Endometrium (tissue), 2 donors: ENCODE measurements around the gene RAD51D.
"Not testable (repeated sequence)": the region's sequence is repeated elsewhere in the genome, so short reads cannot be mapped to it uniquely, and the experiment has no call there.

Experiments used
- FAIRE-seq: peaks from 2 replicates; lab custom pipeline; 2012; peaks lifted over from hg19 to GRCh38; lab: Jason Lieb, UNC
- donor health status: control.
- donor health status: control.

RAD51D gene

DNA sequence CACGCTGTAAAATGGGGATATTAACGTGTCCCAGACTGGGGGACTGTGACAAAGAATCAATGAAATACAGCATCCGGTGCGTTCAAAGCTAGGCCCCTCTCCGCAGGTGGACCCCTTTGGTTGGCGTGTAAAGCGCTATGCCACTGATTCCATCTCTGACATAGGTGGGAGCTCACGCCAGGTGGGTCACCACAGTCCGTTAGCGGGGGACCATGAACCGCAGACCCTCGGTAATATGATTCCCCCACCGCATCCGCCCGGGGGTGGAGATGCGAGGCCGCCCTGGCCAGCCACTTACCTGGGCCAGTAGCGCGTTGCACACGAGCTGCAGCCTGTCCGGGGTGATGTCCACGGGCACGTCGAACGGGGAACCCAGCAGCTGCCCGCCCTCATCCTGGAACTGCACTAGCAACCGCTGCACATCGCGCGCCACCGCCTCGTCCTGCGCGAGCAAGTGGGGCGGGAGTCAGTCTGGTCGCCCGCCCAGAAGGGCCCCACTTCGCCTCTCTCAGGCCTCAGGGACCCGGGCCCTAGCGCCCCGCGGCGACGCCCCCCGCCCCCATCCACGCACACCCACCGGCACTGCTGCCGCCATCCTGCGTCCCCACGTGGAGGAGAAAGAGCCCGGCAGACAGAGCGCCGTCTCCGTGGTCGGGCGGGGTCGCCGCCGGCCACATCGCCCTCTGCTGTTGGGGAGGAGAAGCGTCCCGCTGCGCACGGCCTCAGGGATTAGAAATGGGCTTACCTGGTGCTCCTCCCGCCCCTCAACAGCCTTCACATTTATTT, 22.2 kb upstream of the RAD51D start, which contains the start of gene NLE1:
TSS of gene NLE1 (minus strand) at position 623 of the 786 bp plus-strand sequence. CDS start at position 595, 28 bp downstream.
- no peak for FAIRE-seq

DNA sequence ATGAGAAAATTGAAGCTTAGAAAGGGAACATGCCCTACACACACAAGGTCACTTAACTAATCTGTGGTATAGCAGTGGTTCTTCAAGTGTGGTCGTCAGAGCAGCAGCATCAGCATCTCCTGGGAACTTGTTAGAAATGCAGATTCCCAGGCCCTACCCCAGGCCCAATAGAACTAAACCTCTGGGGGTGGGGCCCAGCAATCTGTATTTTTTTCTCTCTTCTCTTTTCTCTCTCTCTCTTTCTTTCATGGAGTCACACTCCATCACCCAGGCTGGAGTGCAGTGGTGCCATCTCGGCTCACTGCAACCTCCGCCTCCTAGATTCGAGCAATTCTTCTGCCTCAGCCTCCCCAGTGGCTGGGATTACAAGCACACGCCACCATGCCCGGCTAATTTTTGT, 18.6 kb upstream of the RAD51D start:
- no peak for FAIRE-seq

DNA sequence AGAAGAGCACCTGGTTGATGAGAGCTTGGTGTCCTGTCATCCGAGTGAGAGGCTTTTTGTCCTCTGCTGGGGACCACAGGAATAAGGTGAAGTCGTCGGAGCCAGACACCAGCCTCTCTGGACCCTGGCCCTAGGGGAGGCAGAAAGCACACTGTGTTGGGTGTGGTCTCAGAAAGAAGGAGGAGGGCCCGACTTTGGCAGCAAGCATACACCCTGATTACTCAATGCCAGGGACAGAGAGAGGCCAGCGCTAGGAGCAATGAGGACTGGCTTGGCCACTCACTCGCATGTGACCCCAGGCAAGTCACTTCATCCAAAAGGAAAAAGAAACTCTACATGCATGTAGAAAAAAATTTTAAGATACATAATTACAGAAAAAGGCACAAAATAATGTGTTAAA, 15.7 kb upstream of the RAD51D start:
- no peak for FAIRE-seq

DNA sequence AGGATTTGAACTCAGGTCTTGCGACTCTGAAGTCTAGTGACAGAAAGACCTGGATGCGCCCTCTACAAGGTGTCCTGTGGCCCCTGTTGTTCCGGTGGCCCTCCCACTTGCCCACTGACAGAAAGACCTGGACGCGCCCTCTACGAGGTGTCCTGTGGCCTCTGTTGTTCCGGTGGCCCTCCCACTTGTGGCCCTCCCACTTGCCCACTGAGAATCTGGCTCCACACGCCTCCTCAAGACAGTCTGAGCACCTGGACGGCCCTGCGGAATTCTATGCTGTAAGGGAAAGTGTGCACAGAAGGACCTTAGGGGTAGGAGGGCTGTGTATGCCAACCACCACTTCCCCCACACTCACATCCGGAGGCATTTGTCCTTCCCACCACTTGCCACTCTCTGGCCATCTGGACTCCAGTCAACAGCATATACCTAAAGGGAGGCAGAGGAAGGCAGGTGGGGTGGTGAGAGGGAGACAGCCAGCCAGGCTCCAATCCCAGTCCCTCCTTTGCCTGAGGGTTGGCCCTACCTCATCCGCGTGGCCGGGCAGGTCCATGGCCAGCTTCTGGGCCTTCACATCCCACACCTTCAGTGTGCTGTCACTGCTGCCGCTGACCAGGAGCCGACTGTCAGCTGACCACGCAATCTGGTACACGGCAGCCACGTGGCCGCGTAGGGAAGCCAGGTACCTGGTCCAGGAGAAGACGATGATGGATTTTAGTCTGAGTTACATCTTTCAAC, 13.3 kb upstream of the RAD51D start:
- FAIRE-seq = no peak

DNA sequence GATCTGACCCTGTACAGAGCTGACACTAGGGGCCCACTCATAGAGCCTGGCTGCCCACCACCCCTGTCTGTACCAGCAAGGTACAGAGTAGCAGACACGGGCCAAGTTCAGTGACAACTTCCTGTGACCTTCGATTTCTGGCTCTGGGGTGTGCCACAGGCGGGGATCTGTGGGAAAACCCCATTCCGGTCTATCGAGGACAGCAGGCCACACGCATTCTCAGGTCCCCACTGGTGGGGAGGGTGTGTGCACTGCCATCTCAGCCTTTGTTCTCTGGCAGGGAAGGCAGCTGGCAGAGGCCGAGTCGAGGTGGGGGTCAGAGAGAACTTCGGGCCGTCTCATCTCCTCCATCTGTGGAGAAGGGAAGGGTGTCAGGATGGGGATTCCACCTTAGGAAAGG, 12.4 kb upstream of the RAD51D start:
- no peak for FAIRE-seq

DNA sequence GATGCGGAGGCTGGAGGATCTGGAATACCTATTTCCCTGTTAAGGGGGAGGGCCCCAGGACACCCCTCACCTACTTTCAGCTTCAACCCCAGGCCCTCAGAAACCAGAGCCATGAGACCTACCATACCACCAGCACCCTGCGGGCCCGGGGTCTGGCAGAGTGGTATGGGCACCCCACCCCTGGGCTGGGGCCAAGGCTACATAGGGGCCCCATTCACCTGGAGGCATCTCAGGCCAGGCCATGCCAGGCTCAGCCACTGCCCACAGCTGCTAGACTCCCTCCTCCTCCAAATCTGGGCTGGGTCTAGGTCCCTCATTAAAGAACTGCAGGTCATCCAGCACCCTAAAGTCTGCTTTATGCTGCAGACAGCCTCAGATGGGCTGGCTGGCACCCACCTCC, 10.7 kb upstream of the RAD51D start:
- no peak for FAIRE-seq

DNA sequence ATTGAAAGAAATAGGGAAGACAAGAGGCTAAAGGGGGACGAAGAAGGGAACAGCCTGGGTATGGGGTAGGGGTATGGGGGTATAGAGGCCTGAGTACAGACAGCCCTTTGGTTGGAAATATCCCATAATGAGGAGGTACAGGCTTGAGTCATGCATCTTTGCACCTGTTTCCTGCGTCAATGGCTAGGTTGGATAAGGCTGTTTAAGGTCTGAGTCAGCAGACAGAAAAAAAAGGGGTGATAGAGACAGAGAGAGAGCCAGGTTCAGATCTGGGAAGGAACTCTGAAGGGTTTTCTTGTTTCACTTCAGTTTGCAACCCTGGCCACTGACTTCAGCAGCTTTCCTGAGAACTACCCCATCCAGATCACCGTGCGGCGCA, 10.3 kb upstream of the RAD51D start:
- no peak for FAIRE-seq

DNA sequence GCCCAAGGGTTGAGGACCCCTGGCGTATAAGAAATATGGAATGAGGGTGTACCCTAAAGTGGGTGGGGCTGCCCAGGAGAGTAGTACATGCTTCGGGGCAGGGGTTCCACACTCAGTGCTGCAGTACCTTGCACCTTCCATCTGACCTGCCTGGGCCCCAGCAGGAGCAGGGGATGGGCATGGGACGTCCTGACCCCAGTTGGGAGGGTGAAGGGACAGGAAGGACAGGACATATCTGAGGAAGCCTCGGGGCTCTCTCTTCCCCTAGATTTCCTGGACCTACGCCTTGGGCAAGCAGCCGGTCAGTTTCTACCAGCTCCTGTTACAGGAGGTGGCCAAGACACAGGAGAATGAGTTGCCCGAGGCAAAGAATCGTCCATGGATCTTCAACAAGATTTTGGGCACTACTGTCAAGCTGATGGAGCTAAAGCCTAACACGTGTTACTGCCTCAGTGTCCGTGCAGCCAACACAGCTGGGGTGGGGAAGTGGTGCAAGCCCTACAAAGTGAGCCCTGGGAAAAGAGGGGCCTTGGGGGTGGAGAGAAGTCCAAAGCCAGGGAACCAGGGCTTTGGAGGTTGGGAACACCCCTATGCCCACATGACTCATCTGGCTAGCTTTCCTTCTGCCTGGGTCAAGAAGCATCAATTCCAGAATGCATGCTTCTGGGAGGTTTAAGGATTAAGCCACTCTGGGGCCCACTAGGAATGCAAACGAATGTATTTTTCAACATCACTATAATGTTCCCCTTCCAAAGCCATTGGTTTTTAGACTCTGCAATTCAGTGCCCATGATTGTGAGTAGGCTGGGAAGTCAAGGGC, 9.7 kb upstream of the RAD51D start:
- no peak for FAIRE-seq

DNA sequence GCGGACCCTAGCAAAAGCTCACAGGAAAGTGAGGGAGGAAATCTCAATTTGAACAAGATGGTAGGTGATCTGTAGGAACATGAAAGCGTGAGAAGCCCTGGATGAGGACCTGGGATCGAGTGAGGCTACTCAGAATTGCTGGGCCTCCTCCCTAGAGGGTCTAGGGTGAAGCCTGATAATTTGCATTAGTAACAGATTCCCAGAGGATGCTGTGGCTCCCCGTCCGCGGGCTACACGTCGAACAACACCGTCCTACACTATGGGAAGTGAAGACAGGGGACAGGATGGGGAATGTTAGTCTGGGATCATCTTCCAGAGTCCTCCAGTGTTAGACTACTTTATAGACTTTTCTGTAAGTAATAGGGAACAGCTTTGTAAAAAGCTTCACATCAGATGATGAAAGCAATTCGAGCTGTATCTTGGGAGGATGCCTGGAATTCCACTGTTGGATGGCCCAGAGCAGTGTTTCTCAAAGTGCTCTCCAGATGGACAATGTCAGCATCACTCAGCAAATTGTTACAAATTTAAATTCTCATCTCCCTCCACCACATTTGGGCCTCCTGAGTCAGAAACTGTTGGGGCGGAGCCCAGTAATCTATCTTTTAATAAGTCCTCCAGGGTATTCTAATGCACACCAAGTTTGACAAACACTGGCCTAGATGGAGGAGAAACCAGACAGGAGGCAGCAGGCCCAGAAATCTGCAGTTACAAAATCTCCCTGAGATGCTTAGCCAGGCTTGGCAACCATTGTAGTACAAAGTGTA, 8.3 kb upstream of the RAD51D start:
- no peak for FAIRE-seq

DNA sequence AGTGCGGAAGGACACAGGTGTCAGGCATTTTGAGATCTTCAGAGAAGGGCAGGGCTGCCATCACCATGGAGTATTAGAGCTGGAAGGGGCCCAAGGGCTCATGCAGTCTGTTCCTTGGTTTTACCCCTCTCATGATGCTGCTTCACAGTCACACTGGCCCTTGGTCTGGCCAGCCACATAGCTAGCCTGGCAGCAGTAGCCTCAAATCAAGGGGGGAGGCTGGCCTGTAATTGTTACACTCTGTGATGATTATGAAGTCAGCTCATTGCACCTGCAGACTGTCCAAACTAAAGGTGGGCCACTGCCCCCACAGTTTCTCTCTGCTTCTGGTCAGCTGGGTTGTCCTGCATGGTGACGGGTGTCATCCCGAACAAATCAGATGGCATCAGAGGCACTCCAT, 1.7 kb upstream of the RAD51D start, which contains the start of gene FNDC8:
TSS of gene FNDC8 (plus strand) at position 301 of the 400 bp plus-strand sequence. CDS start at position 380, 79 bp downstream.
- FAIRE-seq = no peak

DNA sequence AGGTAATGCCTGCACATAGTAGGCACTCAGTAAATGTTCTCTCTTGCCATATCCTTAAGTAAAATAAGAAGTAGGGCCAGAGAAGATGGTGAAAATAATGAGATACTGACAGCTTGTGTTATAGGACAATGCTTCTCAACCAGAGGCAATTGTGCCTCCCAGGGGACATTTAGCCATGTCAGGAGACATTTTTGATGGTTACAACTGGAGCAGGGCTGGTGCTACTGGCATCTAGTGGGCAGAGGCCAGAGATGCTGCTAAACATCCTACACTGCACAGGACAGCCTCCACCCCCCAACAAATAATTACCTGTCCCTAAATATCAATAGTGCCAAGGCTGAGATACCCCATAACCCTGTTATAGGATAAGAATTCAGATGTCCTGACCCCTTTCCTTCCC, 1.7 kb downstream of the RAD51D start:
- FAIRE-seq = no peak

DNA sequence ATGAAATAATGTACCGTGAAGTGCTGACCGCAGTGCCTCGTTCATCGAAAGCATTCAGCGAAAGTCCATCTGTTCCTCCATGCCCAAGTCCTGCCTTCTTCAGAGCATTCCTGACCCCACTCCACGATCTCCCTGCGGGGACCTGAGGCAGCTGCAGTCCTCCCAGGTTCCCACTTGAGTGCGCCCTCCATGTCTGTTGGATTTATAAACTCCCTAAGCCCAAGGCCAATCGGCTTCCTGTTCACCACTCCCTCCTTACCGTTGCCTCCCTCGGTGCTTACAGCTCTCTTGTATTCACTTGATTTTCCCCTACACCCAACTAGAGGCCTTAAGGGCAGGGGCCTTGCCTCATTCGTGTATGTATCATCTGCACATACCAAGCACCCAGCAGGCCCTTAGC, 2.8 kb downstream of the RAD51D start:
- no peak for FAIRE-seq

DNA sequence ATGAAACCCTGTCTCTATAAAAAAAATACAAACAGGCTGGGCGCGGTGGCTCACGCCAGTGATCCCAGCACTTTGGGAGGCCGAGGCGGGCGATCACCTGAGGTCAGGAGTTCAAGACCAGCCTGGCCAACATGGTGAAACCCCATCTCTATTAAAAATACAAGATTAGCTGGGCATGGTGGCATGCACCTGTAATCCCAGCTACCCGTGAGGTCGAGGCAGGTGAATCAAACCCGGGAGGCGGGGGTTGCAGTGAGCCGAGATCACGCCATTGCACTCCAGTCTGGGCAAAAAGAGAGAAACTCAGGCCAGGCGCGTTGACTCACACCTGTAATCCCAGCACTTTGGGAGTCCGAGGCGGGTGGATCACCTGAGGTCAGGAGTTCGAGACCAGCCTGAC, 8.9 kb downstream of the RAD51D start:
- not testable (repeated sequence) for FAIRE-seq

DNA sequence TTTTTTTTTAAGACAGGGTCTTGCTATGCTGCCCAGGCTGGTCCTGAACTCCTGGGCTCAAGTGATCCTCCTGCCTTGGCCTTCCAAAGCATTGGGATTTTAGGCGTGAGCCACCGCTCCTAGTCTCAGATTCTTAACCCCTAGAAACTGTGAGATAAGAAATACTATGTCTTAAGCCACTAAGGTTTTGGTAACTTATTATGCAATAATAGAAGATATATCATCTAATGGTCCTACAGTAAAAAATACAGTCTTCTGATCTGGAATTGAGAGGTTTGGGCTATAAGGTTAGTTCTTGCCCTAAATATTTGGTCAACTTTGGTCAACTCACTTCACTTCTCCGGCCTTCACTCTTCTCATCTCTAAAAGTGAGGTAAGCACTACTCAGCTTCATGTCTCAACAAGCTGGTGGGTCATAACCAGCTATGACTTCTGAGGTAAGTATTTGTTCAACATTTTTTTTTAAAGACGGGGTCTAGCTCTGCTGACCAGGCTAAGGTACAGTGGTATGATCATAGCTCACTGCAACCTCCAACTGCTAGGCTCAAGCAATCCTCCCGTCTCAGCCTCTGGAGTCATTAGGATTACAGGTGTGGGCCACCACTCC, 14.7 kb downstream of the RAD51D start:
- no peak for FAIRE-seq

DNA sequence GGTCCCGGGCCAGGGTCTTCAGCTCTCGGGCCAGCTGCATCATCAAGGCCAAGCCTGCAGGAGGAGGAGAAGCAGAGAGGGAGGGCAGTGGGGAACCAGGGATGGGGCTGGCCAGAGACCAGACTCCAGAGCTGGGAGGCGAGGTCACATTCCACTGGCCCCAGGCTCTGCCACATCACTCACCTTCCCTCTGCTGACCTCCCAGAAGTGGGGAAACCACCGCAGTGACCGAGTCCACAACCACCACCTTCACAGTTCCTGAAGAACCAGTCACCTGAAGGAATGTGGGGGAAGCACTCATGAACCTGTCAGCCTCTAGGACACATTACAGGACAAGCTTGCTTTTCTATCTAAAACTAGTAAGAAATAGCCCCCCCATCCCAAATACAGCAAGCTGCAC, 16.4 kb downstream of the RAD51D start:
- no peak for FAIRE-seq

DNA sequence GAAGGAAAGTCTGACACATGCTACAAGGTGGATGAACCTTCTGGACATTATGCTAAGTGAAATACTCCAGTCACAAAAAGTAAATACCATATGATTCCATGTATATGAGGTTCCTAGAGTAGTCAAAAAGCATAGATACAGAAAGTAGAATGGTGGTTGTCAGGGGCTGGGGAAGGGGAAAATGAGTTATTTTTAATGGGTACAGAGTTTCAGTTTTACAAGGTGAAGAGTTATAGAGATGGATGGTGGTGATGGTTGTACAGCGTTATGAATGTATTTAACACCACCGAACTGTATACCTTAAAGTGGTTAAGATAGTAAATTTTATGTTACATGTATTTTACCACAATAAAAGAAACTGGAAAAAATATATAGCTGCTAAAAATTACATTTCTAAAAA, 17.9 kb downstream of the RAD51D start:
- no peak for FAIRE-seq

DNA sequence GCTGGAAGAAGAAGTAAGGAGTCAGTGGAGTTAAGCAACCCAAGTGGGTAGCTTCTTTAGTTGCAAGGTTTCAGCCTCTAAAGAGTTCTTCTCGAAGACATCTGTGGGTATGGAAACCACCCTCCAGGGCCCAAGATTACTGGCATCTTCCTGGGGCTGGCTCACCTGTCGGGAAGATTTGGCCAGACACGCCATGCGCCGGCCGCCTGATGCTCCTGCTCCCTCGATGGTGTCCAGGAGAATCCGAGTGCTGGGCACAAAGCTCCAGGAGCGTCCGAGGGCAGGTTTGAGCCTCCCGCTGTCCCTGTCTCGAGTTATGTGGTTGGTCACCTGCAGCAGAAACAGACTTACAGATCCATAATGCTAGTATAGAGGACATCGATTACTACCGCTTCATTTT, 18.6 kb downstream of the RAD51D start:
- no peak for FAIRE-seq

DNA sequence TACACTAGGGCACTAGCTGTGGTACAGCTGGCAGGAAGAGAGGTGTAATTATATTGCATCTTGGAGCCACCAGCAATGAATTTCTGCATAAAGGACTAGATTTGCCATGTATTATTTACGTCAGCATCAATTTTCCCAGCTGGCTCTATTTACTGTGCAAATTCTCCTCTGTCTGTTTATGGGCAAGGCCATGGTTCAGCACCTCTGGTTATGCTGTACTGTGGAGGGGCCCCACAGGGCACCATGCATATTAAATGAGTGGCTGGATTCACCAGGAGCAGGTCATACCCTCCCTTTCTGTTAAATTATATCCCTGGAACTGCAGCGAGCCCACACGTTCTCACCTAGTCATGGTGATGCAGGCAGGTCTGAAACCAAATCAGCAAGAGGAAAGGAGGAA, 19.8 kb downstream of the RAD51D start:
- no peak for FAIRE-seq

DNA sequence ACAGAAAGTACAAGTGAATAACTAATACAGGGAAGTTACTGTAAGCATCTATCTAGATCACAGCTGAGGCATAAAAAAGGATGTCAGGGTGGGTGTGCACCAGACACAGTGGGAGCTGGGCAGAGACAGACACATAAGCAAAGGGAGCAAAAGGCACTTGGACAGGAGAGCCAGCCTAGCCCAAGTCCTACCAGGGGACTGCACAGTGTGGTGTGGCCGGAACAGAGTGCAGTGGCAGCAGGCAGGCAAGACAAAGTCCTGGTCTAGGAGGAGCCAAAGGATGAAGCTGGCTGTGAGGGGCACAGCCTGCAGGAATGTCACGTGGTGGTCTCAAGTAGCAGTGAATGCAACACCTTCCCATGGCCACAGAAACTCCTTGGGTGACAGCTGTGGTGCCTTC, 21.9 kb downstream of the RAD51D start:
- FAIRE-seq = no peak

DNA sequence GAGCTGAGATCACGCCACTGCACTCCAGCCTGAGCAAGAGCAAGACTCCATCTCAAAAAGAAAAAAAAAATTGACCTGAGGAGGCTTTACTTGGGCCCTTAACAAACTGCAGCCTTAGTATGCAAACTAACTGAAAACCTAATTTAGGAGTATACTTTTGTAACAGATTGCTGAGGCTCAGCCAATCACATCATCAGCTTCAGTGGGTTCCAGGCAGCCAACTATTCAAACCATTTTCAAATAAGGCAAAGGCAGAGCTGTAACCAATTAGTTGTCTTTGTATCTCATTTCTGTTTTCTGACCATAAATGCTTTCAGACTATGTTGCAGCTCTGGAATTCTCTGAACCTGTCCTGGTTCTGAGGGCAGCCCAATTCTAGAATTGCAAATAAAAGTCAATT, 23.9 kb downstream of the RAD51D start:
- FAIRE-seq = no peak

DNA sequence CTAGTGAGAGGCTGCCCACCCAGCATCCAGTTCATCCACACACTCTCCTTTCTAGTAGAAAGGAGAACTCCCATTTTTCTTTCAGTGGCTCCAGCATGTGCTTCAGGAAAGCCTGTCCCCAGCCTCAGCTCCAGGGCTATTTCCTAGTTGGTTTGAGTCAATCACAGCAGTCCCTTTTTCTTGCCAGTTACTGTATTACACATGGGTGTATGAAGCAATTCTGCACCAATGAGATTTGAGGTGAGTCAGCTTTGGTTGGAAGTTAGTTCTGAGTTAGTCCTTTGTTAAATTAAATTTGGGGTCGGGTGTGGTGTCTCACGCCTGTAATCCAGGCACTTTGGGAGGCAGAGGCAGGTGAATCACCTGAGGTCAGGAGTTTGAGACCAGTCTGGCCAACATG, 24.8 kb downstream of the RAD51D start:
- no peak for FAIRE-seq

DNA sequence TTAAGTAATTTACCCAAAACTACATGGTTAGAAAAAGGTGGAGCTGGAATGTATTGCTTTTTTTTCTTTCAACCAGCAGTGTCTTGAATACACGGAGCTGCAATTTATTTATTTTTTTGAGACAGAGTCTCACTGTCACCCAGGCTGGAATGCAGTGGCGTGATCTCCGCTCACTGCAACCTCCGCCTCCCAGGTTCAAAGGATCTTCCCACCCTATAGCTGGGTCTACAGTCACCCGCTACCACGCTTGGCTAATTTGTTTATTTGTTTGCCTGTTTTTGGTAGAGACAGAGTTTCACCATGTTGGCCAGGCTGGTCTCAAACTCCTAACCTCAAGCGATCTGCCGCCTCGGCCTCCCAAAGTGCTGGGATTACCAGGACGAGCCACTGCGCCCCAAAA, 29.0 kb downstream of the RAD51D start:
- FAIRE-seq = not testable (repeated sequence)
